AG10803 (cell line): ENCODE results near the gene CLK4.

Source experiments
- DNase-seq: peaks from one replicate; pipeline ENCODE4 v3.0.0; 2010; ENCODE audit warnings: low read depth
- H3K4me3 ChIP-seq: 2 replicates; pipeline ENCODE4 v1.5.1; 2011; ENCODE audit warnings: mild to moderate bottlenecking, low read length, control low read depth
- TF ChIP-seq, protein P1 (sequence below): conservative IDR thresholded peaks from 2 replicates; pipeline ENCODE4 v1.5.1; 2011; ENCODE audit warnings: mild to moderate bottlenecking, low read length, control low read depth, inconsistent platforms

CLK4 gene

DNA sequence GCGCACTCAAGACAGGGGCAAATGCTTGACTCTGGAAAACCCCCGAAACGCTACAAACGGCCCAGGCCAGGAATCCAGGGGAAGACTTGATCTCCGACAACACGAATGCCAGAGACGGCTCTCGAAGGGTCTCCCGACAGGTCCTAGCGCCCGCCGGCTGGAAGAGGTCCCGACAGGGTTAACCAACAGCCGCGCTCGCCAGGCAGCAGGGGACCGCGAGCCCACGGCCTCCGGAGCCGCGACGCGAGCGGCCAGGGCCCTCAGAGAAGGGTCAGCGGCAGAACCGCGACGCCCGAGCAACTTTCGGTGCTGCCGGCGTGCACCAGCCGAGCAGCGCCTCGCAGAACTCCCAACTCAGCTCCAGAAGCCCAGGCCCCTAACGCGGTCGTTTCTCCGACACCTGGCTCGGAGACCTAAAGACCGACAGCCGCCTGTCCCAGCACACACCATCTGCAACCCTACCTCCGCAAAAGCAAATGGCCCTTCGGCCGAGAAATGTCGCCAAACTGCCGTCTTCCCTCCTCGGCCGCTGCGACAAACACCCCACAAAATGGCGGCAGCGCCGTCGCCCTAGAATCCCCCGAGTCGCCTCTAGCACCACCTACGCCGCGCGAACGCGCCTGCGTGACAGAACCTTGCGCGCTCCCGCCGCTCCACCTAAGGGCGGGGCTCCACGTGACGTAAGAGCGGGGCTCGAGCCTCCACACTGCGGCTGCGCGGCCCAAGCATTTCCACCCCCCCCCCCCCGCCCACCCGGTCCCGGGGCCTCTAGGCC is at the start of gene CLK4:
TSS of gene CLK4 (minus strand) at position 567 of the 775 bp plus-strand sequence. CDS start 3,634 bp downstream, outside the sequence.
- peak within 1 kb of the TSS; percentile 98 for H3K4me3 ChIP-seq
- peak; percentile 93 for DNase-seq
- TF ChIP-seq, protein P1, sequence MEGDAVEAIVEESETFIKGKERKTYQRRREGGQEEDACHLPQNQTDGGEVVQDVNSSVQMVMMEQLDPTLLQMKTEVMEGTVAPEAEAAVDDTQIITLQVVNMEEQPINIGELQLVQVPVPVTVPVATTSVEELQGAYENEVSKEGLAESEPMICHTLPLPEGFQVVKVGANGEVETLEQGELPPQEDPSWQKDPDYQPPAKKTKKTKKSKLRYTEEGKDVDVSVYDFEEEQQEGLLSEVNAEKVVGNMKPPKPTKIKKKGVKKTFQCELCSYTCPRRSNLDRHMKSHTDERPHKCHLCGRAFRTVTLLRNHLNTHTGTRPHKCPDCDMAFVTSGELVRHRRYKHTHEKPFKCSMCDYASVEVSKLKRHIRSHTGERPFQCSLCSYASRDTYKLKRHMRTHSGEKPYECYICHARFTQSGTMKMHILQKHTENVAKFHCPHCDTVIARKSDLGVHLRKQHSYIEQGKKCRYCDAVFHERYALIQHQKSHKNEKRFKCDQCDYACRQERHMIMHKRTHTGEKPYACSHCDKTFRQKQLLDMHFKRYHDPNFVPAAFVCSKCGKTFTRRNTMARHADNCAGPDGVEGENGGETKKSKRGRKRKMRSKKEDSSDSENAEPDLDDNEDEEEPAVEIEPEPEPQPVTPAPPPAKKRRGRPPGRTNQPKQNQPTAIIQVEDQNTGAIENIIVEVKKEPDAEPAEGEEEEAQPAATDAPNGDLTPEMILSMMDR, result no peak

DNA sequence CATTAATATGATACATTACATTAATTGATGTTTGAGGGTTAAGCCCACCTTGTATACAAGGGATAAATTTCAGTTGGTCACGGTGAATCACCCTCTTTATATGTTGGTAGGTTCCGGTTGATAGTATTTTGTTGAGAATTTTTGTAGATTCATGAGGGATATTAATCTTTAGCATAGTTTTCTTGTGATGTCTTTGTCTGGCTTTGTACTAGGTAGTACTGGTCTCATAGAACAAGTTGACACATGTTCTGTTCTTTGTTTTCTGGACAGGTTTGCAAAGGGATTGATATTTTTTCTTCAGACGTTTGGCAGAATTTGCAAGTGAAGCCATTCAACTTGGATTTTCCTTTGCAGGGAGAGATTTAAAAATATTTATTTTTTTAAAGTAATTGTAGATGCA is 49.1 kb upstream of the CLK4 start:
- DNase-seq, result no peak
- TF ChIP-seq, protein P1, result no peak
- no peak overlapping the region for H3K4me3 ChIP-seq

DNA sequence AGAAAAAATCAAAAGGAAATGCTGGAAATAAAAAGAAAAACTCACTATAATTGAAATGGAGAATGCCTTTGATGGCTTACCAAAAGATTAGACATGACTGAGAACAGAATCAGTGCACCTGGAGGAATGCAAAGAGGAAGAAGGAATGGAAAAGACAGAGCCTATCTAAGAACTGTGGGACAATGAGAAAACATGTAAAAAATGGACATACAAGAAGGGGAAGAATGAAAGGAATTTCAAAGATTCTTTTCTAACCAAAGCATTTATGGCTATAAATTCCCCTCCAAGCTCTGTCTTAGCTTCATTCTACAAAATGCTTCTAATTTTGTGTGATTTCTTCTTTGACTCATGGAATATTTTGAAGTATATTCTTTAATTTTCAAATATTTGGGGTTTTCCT is 47.5 kb upstream of the CLK4 start:
- peak; percentile 21 for DNase-seq
- H3K4me3 ChIP-seq, result no peak overlapping the region
- TF ChIP-seq, protein P1, result no peak

DNA sequence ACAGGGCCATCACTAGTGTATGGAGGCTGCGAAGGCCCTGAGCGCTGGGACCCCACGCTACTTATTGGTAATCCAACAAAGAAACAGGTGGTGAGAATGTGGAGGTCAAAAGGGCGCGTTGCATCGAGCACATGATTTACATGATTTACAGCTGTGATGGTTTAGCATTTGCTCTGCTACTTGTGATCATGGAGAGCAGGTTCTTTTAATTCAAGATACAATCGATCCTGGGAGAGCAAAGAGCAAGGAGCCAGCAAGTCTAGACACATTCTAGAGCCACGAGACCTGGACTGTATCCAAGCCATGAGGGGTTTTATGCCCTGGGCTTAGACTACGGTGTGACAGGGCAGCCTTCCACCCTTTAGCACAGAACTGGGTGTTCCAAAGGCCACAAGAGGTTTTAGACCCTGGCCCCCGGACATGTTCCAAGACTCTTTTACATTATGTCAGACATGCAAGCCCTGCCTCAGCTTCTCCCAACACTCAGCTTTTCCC is 47.0 kb upstream of the CLK4 start:
- no peak overlapping the region for H3K4me3 ChIP-seq
- no peak for DNase-seq
- TF ChIP-seq, protein P1, result no peak

DNA sequence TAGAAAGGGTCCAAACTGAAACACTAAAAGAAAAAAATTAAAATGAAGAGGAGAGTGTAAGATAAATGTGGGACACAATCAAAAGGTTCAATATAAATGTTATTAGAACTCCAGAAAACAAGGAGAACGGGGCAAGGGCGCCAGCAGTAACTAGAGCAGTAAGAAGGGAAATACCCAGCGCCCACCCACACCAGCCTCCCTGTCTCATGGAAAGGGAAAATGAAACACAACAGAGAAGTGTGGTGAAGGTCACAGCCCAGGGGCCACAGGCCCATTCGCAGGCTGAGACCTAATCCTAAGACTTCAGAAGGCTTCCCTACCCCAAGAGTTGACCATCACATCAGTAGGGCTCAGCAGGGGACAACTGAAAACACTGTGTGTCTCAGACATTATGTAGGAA is 45.8 kb upstream of the CLK4 start:
- no peak for DNase-seq
- TF ChIP-seq, protein P1, result no peak
- H3K4me3 ChIP-seq, result no peak overlapping the region

DNA sequence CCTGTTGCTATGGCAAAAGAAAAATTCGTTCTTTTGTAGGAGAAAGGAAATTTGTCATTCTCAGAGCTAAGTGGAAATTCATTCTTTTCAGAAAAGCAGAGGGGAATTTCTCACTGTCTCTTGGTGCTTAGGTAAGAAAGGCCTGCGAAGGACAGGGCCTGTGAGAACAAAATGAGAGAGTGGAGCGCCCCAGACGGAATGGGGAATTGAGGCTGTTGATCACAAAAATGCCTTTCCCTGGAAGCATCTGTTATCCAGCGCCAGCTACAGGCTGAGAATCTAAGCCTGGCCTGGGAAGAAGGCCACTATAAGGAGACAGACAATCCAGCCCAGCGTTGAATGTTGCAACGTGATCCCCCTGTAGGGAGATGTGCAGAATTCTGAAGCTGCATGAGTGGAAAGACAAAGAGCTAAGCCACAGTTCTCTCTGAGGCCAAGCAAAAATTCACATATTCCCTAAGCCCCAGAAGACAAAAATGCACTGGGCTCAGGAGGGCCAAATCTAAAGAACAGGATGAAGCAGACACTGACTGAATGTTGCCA is 44.8 kb upstream of the CLK4 start:
- no peak for DNase-seq
- no peak overlapping the region for H3K4me3 ChIP-seq
- TF ChIP-seq, protein P1, result no peak

DNA sequence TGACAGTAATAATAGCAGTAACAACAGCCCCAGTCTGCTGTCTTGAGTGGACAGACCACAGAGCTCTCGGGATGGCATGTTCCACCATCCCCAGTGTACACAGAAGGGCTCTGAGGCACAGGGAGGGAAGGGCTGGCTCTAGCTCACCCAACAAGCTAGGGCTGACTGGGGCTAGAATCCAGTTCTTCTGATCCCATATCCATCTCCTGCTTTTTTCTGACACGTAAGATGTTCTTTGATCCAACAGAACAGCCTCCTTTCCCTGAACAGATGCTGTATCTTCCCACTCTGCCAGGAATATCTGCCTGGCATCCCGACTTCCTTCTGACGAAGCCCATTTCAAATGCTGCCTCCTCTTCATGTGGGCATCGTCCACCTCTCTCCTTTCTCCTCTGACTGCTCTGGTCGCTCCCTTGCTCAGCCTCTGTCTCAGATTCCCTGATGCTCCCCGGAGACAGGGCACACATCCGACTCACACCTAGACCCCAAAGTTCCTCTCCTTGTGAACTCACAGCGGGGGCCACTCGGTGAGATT is 43.6 kb upstream of the CLK4 start:
- TF ChIP-seq, protein P1, result no peak
- H3K4me3 ChIP-seq, result no peak overlapping the region
- DNase-seq, result no peak
